Measurements from ENCODE around the gene LRRC74B. TPM values are rescaled to one million over a fixed set of nuclear protein-coding genes. Genes with fewer than 3 reads are reported as not detected.
A peak's percentile ranks its signal among the peaks of the same experiment; 100 is the strongest.

Gene LRRC74B
- total RNA-seq (2014; rRNA removed; shearing (Covaris generic)) (under 0.01 TPM in 1 of 2 replicates, not detected in the other), polyA plus RNA-seq (2016; fragmentation: Nextera tagmentation; extraction: Ambion mirVana) (not detected in 2 replicates)

DNA sequence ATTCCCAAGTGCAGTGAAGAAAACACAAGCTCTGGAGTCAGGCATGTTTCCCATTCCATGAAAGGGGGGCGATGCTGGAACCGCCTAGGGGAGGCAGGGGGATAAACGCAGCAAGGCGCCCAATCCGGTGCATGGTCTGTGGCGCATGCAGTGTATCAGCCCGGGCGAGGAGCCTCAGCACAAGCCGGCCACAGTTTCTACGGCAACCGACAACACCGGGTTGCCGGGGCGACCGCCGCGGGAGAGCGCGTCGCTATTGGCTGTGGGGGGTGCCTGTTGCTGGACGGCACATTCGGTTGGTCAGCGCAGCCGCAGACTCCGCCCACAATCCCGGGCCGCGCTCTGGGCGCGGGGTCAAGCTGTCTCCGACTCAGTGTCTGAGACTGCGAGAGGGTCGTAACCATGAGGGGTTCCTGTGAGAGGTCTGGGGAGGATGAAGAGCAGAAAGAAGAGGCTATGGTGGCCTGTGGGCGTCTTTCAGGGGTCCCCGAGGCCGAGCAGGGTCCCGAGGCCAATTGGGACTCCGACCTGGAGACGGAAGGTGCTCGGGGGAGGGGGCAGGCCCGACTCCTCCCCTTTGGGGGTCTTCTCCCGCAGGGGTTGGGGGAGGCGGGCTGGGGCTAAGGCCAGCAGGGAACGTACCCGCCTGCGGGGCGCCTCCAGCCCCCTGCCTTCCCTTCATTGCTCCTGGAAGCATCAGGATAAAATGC is at the start of gene LRRC74B:
LRRC74B (plus strand) TSS at position 362 of the 710 bp plus-strand sequence; CDS start at position 403, 41 bp downstream.
- Histone ChIP-seq H3K4me2 (ENCODE audit: unreplicated experiment) (peak within 1 kb of the TSS; percentile 93), H4K20me1 (ENCODE audit: insufficient read depth) (no peaks in the 10 kb centered on the region), H3K4me3 (peak within 1 kb of the TSS; percentile 72), H3K9me2 (ENCODE audit: insufficient read depth) (no peaks in the 10 kb centered on the region), H3K9ac (peak within 1 kb of the TSS; percentile 81), H3K27me3 (replicated peaks; ENCODE audit: insufficient read depth) (no peaks in the 10 kb centered on the region), H2AFZ (peak within 1 kb of the TSS; percentile 91), H3K79me2 (ENCODE audit: insufficient read depth) (no peaks in the 10 kb centered on the region), H3F3A (ENCODE audit: insufficient read depth) (peaks cover 9% of the 10 kb centered on the region; the same call in 1 of the 2 replicates), H3K4me1 (ENCODE audit: insufficient read depth) (peaks cover 30% of the 10 kb centered on the region), H3K9me3 (ENCODE audit: low read depth) (no peaks in the 10 kb centered on the region), H3K27ac (peak within 1 kb of the TSS; percentile 88), H3K36me3 (ENCODE audit: low read depth) (no peaks in the 10 kb centered on the region)
- in situ Hi-C loops (cut with MboI) = no loop called here
- peak; percentile 98 for DNase-seq
- TF ChIP-seq EZH2 (IDR thresholded peaks at IDR 0.05; ENCODE audit: insufficient read depth, poor library complexity, severe bottlenecking) (no peak), EZH2phosphoT487 (IDR thresholded peaks at IDR 0.05; ENCODE audit: insufficient read depth, low read depth) (no peak)
- WGBS, 2 experiments (ENCODE audit: low coverage in 1 of 2, low lambda C conversion rate in 2 of 2, missing lambda C conversion rate in 2 of 2) = 8 to 11% methylated on average over 43 to 44 of the region's 47 CpGs

GRCh38 chr22:20996031-20996410 is 49.7 kb upstream of the LRRC74B start:
- no peaks in the 10 kb centered on the region for H3K9me3 ChIP-seq (ENCODE audit: low read depth)
- no peak overlapping the region for H3K4me3 ChIP-seq
- no peaks in the 10 kb centered on the region for H3K9me2 ChIP-seq (ENCODE audit: insufficient read depth)
- no peaks in the 10 kb centered on the region for H4K20me1 ChIP-seq (ENCODE audit: insufficient read depth)
- WGBS, 2 experiments (ENCODE audit: low coverage in 1 of 2, low lambda C conversion rate in 2 of 2, missing lambda C conversion rate in 2 of 2) = 93 to 96% methylated on average over 10 of the region's 10 CpGs
- no peak for DNase-seq
- H3K27ac ChIP-seq = no peak overlapping the region
- no peaks in the 10 kb centered on the region for H3K36me3 ChIP-seq (ENCODE audit: low read depth)
- H2AFZ ChIP-seq = no peak overlapping the region
- peaks cover 20% of the 10 kb centered on the region for H3K79me2 ChIP-seq (ENCODE audit: insufficient read depth)
- H3K27me3 ChIP-seq (replicated peaks; ENCODE audit: insufficient read depth) = no peaks in the 10 kb centered on the region
- in situ Hi-C loops (cut with MboI) = no loop called here
- no peak for TF ChIP-seq EZH2 (IDR thresholded peaks at IDR 0.05; ENCODE audit: insufficient read depth, poor library complexity, severe bottlenecking)
- peaks cover 10% of the 10 kb centered on the region; the same call in 1 of the 2 replicates for H3K4me1 ChIP-seq (ENCODE audit: insufficient read depth)
- no peak overlapping the region for H3K4me2 ChIP-seq (ENCODE audit: unreplicated experiment)
- peaks cover 5% of the 10 kb centered on the region; the same call in 1 of the 2 replicates for H3F3A ChIP-seq (ENCODE audit: insufficient read depth)
- H3K9ac ChIP-seq = no peak overlapping the region

GRCh38 chr22:20996598-20997535 is 48.9 kb upstream of the LRRC74B start:
- H3K4me1 ChIP-seq (ENCODE audit: insufficient read depth) = peaks cover 10% of the 10 kb centered on the region; the same call in 1 of the 2 replicates
- H3K27me3 ChIP-seq (replicated peaks; ENCODE audit: insufficient read depth) = no peaks in the 10 kb centered on the region
- H3K27ac ChIP-seq = no peak overlapping the region
- in situ Hi-C loops (cut with MboI) = no loop called here
- WGBS, 2 experiments (ENCODE audit: low coverage in 1 of 2, low lambda C conversion rate in 2 of 2, missing lambda C conversion rate in 2 of 2) = 84 to 85% methylated on average over 27 of the region's 27 CpGs
- no peak overlapping the region for H2AFZ ChIP-seq
- DNase-seq = no peak
- H3K79me2 ChIP-seq (ENCODE audit: insufficient read depth) = peaks cover 24% of the 10 kb centered on the region
- no peak overlapping the region for H3K4me2 ChIP-seq (ENCODE audit: unreplicated experiment)
- H3K9ac ChIP-seq = no peak overlapping the region
- H3K9me2 ChIP-seq (ENCODE audit: insufficient read depth) = no peaks in the 10 kb centered on the region
- peaks cover 5% of the 10 kb centered on the region; the same call in 1 of the 2 replicates for H3F3A ChIP-seq (ENCODE audit: insufficient read depth)
- no peaks in the 10 kb centered on the region for H4K20me1 ChIP-seq (ENCODE audit: insufficient read depth)
- H3K9me3 ChIP-seq (ENCODE audit: low read depth) = no peaks in the 10 kb centered on the region
- no peaks in the 10 kb centered on the region for H3K36me3 ChIP-seq (ENCODE audit: low read depth)
- no peak overlapping the region for H3K4me3 ChIP-seq
- no peak for TF ChIP-seq EZH2phosphoT487 (IDR thresholded peaks at IDR 0.05; ENCODE audit: insufficient read depth, low read depth)
- no peak for TF ChIP-seq EZH2 (IDR thresholded peaks at IDR 0.05; ENCODE audit: insufficient read depth, poor library complexity, severe bottlenecking)

- H3K4me3 ChIP-seq = no peak overlapping the region
- no peak overlapping the region for H3K9ac ChIP-seq
- no peak overlapping the region for H2AFZ ChIP-seq
- no peaks in the 10 kb centered on the region for H3K9me2 ChIP-seq (ENCODE audit: insufficient read depth)
- in situ Hi-C loops (cut with MboI) = no loop called here
- no peaks in the 10 kb centered on the region for H3K9me3 ChIP-seq (ENCODE audit: low read depth)
- no peak for DNase-seq
- no peaks in the 10 kb centered on the region for H3K27me3 ChIP-seq (replicated peaks; ENCODE audit: insufficient read depth)
- H3K27ac ChIP-seq = no peak overlapping the region
- H3K79me2 ChIP-seq (ENCODE audit: insufficient read depth) = peaks cover 24% of the 10 kb centered on the region
- 80 to 88% methylated on average over 13 of the region's 13 CpGs for WGBS, 2 experiments (ENCODE audit: low coverage in 1 of 2, low lambda C conversion rate in 2 of 2, missing lambda C conversion rate in 2 of 2)
- H3F3A ChIP-seq (ENCODE audit: insufficient read depth) = peaks cover 6% of the 10 kb centered on the region
- no peak overlapping the region for H3K4me2 ChIP-seq (ENCODE audit: unreplicated experiment)
- peaks cover 10% of the 10 kb centered on the region; the same call in 1 of the 2 replicates for H3K4me1 ChIP-seq (ENCODE audit: insufficient read depth)
- H3K36me3 ChIP-seq (ENCODE audit: low read depth) = no peaks in the 10 kb centered on the region
- H4K20me1 ChIP-seq (ENCODE audit: insufficient read depth) = no peaks in the 10 kb centered on the region
- no peak for TF ChIP-seq EZH2phosphoT487 (IDR thresholded peaks at IDR 0.05; ENCODE audit: insufficient read depth, low read depth)
- TF ChIP-seq EZH2 (IDR thresholded peaks at IDR 0.05; ENCODE audit: insufficient read depth, poor library complexity, severe bottlenecking) = no peak
Measured at GRCh38 chr22:20997536-20998257, 48.0 kb upstream of the LRRC74B start.
